Esophagus mucosa (tissue), 1 donor: ENCODE results near the gene MAPK8IP2. TPM values are rescaled to one million over a fixed set of nuclear protein-coding genes. Genes with fewer than 3 reads are reported as not detected.
"Not testable (repeated sequence)": the region's sequence is repeated elsewhere in the genome, so short reads cannot be mapped to it uniquely, and the experiment has no call there.

Experiments used
- ATAC-seq: fragments of 200-7000 bp; cut with Tn5 transposase; one replicate; pipeline ENCODE4 v1.9.1; 2020
- total RNA-seq: library from RNA; stranded (reverse); gene quantifications from one replicate; pipeline ENCODE4 v1.2.4, GENCODE V29; 2023
- donor health status: DM: yes; HTN: yes; CAD: no.

Gene MAPK8IP2
- total RNA-seq, 1 donor from 2014 or later = 2.3 TPM

- ATAC-seq = peak; percentile 32
Observed at GRCh38 chr22:50640857-50641647, 40.5 kb downstream of the MAPK8IP2 start.

- ATAC-seq = peak; percentile 35
Observed at GRCh38 chr22:50641696-50642607, 41.4 kb downstream of the MAPK8IP2 start.

GRCh38 chr22:50643021-50643820 lies 42.6 kb downstream of the MAPK8IP2 start:
- not testable (repeated sequence) for ATAC-seq

GRCh38 chr22:50643821-50644101 lies 43.2 kb downstream of the MAPK8IP2 start:
- ATAC-seq = not testable (repeated sequence)

- ATAC-seq = no peak
Observed at GRCh38 chr22:50653256-50653655, 52.7 kb downstream of the MAPK8IP2 start.

- not testable (repeated sequence) for ATAC-seq
Observed at GRCh38 chr22:50654664-50655063, 54.1 kb downstream of the MAPK8IP2 start.

- ATAC-seq = peak; percentile 74
Observed at GRCh38 chr22:50656122-50657070, 55.8 kb downstream of the MAPK8IP2 start.

GRCh38 chr22:50657925-50658324 lies 57.3 kb downstream of the MAPK8IP2 start:
- no peak for ATAC-seq

GRCh38 chr22:50659711-50660110 lies 59.1 kb downstream of the MAPK8IP2 start:
- not testable (repeated sequence) for ATAC-seq

- no peak for ATAC-seq
Observed at GRCh38 chr22:50660306-50660705, 59.7 kb downstream of the MAPK8IP2 start.

Other genes starting within 250 kb of the MAPK8IP2 start
- 55.0 TPM for gene SBF1, start 125.8 kb upstream of the MAPK8IP2 start, total RNA-seq
- gene ADM2, start 119.2 kb upstream of the MAPK8IP2 start, total RNA-seq = 11.7 TPM
- not detected for gene MIOX, start 113.9 kb upstream of the MAPK8IP2 start, total RNA-seq
- gene LMF2, start 93.1 kb upstream of the MAPK8IP2 start, total RNA-seq = 43.7 TPM
- 37.1 TPM for gene NCAPH2, start 92.6 kb upstream of the MAPK8IP2 start, total RNA-seq
- 1.2 TPM for gene SCO2, start 75.2 kb upstream of the MAPK8IP2 start, total RNA-seq
- gene TYMP, start 70.8 kb upstream of the MAPK8IP2 start, total RNA-seq = 86.0 TPM
- 0.20 TPM for gene KLHDC7B, start 54.9 kb upstream of the MAPK8IP2 start, total RNA-seq
- not detected for gene SYCE3, start 37.9 kb upstream of the MAPK8IP2 start, total RNA-seq
- gene CPT1B, start 22.4 kb upstream of the MAPK8IP2 start, total RNA-seq = 12.1 TPM
- gene CHKB, start 17.9 kb upstream of the MAPK8IP2 start, total RNA-seq = 31.4 TPM
- gene ARSA, start 27.4 kb downstream of the MAPK8IP2 start, total RNA-seq = 30.1 TPM
- gene SHANK3, start 72.0 kb downstream of the MAPK8IP2 start, total RNA-seq = 5.9 TPM
- 0.40 TPM for gene ACR, start 137.4 kb downstream of the MAPK8IP2 start, total RNA-seq
- gene RABL2B, start 182.8 kb downstream of the MAPK8IP2 start, total RNA-seq = 11.8 TPM